CD4-positive, alpha-beta T cell (primary cell): Measurements from ENCODE around the gene TNFSF11. TPM values are rescaled to one million over a fixed set of nuclear protein-coding genes. Genes with fewer than 3 reads are reported as not detected.

Experiments used
- ATAC-seq: fragments of 200-7000 bp; cut with Tn5 transposase; one replicate; pipeline ENCODE4 v1.10.0; 2022; ENCODE audit warnings: mild to moderate bottlenecking; ENCODE audit not compliant: poor library complexity
- CTCF ChIA-PET: fragments of 350-600 bp; sonication (Branson Sonifier 250); formaldehyde crosslinking; loops from one replicate; lab custom pipeline; 2021; ENCODE audit warnings: antibody characterized with exemption, inconsistent platforms; lab: Charles Lee
- POLR2A ChIA-PET: fragments of 350-600 bp; sonication (Branson Sonifier 250); formaldehyde crosslinking; loops from one replicate; lab custom pipeline; 2021; ENCODE audit warnings: antibody characterized with exemption, inconsistent platforms; lab: Charles Lee
- DNase-seq, 14 experiments: peaks; one replicate each; pipeline ENCODE4 v3.0.0-alpha.2; 2013 to 2020; ENCODE audit warnings: mixed read lengths in 2 of 14
- H3K27ac ChIP-seq, 2 donors: one replicate each; pipeline versions ENCODE4 v1.5.1 to v1.7.0; 2013; ENCODE audit warnings: low read length in 2 of 2, low read depth in 1 of 2, mild to moderate bottlenecking in 1 of 2
- H3K27me3 ChIP-seq, 2 experiments: 1 replicate in 1 of 2; 2 replicates in 1 of 2; pipeline versions ENCODE4 v1.6.1 to v1.7.0; 2013; ENCODE audit warnings: low read length in 2 of 2, control low read depth in 1 of 2, mild to moderate bottlenecking in 1 of 2, moderate library complexity in 1 of 2; ENCODE audit not compliant: insufficient read depth in 2 of 2, control insufficient read depth in 1 of 2
- H3K36me3 ChIP-seq: one replicate; pipeline ENCODE4 v1.6.1; 2013; ENCODE audit warnings: low read length, control low read depth; ENCODE audit not compliant: insufficient read depth
- H3K4me1 ChIP-seq: one replicate; pipeline ENCODE4 v1.6.1; 2013; ENCODE audit warnings: low read length, control low read depth; ENCODE audit not compliant: insufficient read depth
- H3K4me3 ChIP-seq: one replicate; pipeline ENCODE4 v1.5.1; 2013; ENCODE audit warnings: mild to moderate bottlenecking, low read length, moderate library complexity
- H3K9me3 ChIP-seq, 2 experiments: 1 replicate in 1 of 2; 2 replicates in 1 of 2; pipeline versions ENCODE4 v1.6.1 to v1.7.0; 2013; ENCODE audit warnings: low read length in 2 of 2, mild to moderate bottlenecking in 2 of 2, control low read depth in 1 of 2, moderate library complexity in 1 of 2; ENCODE audit not compliant: control insufficient read depth in 1 of 2, insufficient read depth in 1 of 2
- H3K27ac Mint-ChIP-seq: one replicate; pipeline ENCODE4 v1.8.0; 2020; ENCODE audit warnings: mixed read lengths
- H3K27me3 Mint-ChIP-seq: one replicate; pipeline ENCODE4 v1.8.0; 2021; ENCODE audit warnings: mixed read lengths
- H3K36me3 Mint-ChIP-seq: one replicate; pipeline ENCODE4 v1.8.0; 2021; ENCODE audit warnings: low read depth, mixed read lengths
- H3K4me1 Mint-ChIP-seq: one replicate; pipeline ENCODE4 v1.8.0; 2021; ENCODE audit warnings: low read depth, mixed read lengths
- H3K4me3 Mint-ChIP-seq: one replicate; pipeline ENCODE4 v1.8.0; 2020; ENCODE audit warnings: mild to moderate bottlenecking, mixed read lengths
- H3K9me3 Mint-ChIP-seq: one replicate; pipeline ENCODE4 v1.8.0; 2020; ENCODE audit warnings: mixed read lengths
- intact Hi-C, 2 experiments: fragments of 100-400 bp; cut with DNase I in 1 of 2; cut with micrococcal nuclease in 1 of 2; formaldehyde crosslinking; loops; one replicate each; pipeline versions ENCODE4 v1.15.1 to v1.9.0; 2023 to 2025; cut with DNase I, micrococcal nuclease
- polyA plus RNA-seq, 2 donors: library from polyadenylated mRNA; unstranded; fragments of 120-200 nt; gene quantifications; one replicate each; pipeline ENCODE4 v1.2.1, GENCODE V29; 2013
- total RNA-seq, 174 experiments: library from RNA in 2 of 174; stranded (reverse) in 2 of 174; gene quantifications; one replicate each; pipeline ENCODE4 v1.2.3 and lab custom pipeline; 2021 to 2026
- TF ChIP-seq, protein P1 (sequence below): fragments of 200-600 bp; IDR thresholded peaks from one replicate; pipeline ENCODE4 v1.8.0; 2022; ENCODE audit warnings: antibody characterized with exemption, mild to moderate bottlenecking

TNFSF11 gene, protein sequence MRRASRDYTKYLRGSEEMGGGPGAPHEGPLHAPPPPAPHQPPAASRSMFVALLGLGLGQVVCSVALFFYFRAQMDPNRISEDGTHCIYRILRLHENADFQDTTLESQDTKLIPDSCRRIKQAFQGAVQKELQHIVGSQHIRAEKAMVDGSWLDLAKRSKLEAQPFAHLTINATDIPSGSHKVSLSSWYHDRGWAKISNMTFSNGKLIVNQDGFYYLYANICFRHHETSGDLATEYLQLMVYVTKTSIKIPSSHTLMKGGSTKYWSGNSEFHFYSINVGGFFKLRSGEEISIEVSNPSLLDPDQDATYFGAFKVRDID
- total RNA-seq (under 1 TPM; 0.38 to 0.45 TPM), total RNA-seq (lab: John Stamatoyannopoulos, UW) (0 to 57.4 (median 2.2) reads per million in 172 experiments)
- polyA plus RNA-seq (2013, experiment 1 of 2): 0.58 TPM
- polyA plus RNA-seq (2013, experiment 2 of 2): 0.20 TPM

- Histone ChIP-seq H3K27me3 (peaks cover 0 to 7% of the 10 kb centered on the region in 2 experiments), H3K9me3 (no peaks in the 10 kb centered on the region), H3K27ac (no peak within 1 kb of the TSS), H3K36me3 (no peaks in the 10 kb centered on the region), H3K4me1 (peaks cover 24% of the 10 kb centered on the region), H3K4me3 (peak within 1 kb of the TSS; percentile 59)
- Mint-ChIP-seq H3K27me3 (peaks cover 6% of the 10 kb centered on the region), H3K9me3 (peaks cover 5% of the 10 kb centered on the region), H3K36me3 (no peaks in the 10 kb centered on the region), H3K27ac (no peak within 1 kb of the TSS), H3K4me3 (peak within 1 kb of the TSS; percentile 89), H3K4me1 (peaks cover 33% of the 10 kb centered on the region)
- ChIA-PET POLR2A (no interaction called here), CTCF (no interaction called here)
- ATAC-seq (peak; percentile 21), DNase-seq (peak in 5 of 14 experiments; percentile 8 to 36 (median 20))
- TF ChIP-seq, protein P1, sequence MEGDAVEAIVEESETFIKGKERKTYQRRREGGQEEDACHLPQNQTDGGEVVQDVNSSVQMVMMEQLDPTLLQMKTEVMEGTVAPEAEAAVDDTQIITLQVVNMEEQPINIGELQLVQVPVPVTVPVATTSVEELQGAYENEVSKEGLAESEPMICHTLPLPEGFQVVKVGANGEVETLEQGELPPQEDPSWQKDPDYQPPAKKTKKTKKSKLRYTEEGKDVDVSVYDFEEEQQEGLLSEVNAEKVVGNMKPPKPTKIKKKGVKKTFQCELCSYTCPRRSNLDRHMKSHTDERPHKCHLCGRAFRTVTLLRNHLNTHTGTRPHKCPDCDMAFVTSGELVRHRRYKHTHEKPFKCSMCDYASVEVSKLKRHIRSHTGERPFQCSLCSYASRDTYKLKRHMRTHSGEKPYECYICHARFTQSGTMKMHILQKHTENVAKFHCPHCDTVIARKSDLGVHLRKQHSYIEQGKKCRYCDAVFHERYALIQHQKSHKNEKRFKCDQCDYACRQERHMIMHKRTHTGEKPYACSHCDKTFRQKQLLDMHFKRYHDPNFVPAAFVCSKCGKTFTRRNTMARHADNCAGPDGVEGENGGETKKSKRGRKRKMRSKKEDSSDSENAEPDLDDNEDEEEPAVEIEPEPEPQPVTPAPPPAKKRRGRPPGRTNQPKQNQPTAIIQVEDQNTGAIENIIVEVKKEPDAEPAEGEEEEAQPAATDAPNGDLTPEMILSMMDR: no peak
- intact Hi-C loops: no loop called here
Observed at GRCh38 chr13:42574011-42574410, at the start of gene TNFSF11. TNFSF11 (plus strand) TSS chr13:42574152; CDS start chr13:42574304, 152 bp downstream.

- POLR2A ChIA-PET: no interaction called here
- H3K27ac ChIP-seq: no peak overlapping the region
- no peaks in the 10 kb centered on the region for H3K27me3 Mint-ChIP-seq
Observed at GRCh38 chr13:42524487-42525034, 49.4 kb upstream of the TNFSF11 start.

GRCh38 chr13:42525035-42525504 lies 48.9 kb upstream of the TNFSF11 start:
- no peak overlapping the region for H3K27ac Mint-ChIP-seq
- ChIA-PET POLR2A (no interaction called here), CTCF (no interaction called here)
- no peaks in the 10 kb centered on the region for H3K4me1 Mint-ChIP-seq
- Histone ChIP-seq H3K27me3 (no peaks in the 10 kb centered on the region), H3K4me1 (no peaks in the 10 kb centered on the region), H3K9me3 (no peaks in the 10 kb centered on the region), H3K27ac (no peak overlapping the region), H3K36me3 (no peaks in the 10 kb centered on the region), H3K4me3 (no peak overlapping the region)
- ATAC-seq (no peak), DNase-seq (no peak)
- H3K9me3 Mint-ChIP-seq: no peaks in the 10 kb centered on the region
- no peaks in the 10 kb centered on the region for H3K36me3 Mint-ChIP-seq
- TF ChIP-seq, protein P1: no peak
- H3K4me3 Mint-ChIP-seq: no peak overlapping the region
- H3K27me3 Mint-ChIP-seq: no peaks in the 10 kb centered on the region
- intact Hi-C loops: no loop called here

More at GRCh38 chr13:42524487-42525034, 49.4 kb upstream of the TNFSF11 start:
- no peak for ATAC-seq
- no peak overlapping the region for H3K4me3 Mint-ChIP-seq
- no peak for DNase-seq
- CTCF ChIA-PET: no interaction called here
- no peaks in the 10 kb centered on the region for H3K4me1 ChIP-seq
- H3K36me3 Mint-ChIP-seq: no peaks in the 10 kb centered on the region
- H3K27ac Mint-ChIP-seq: no peak overlapping the region
- no peaks in the 10 kb centered on the region for H3K9me3 ChIP-seq
- no peaks in the 10 kb centered on the region for H3K27me3 ChIP-seq
- H3K4me1 Mint-ChIP-seq: no peaks in the 10 kb centered on the region
- intact Hi-C loops: no loop called here
- TF ChIP-seq, protein P1: no peak
- no peaks in the 10 kb centered on the region for H3K36me3 ChIP-seq
- no peak overlapping the region for H3K4me3 ChIP-seq
- H3K9me3 Mint-ChIP-seq: no peaks in the 10 kb centered on the region
